NT2/D1 (cell line): ENCODE data around the gene FCSK.

Experiments used
- YY1 ChIP-seq: IDR thresholded peaks from 2 replicates; pipeline ENCODE4 v1.6.1; 2011; ENCODE audit not compliant: insufficient read length, insufficient read depth
- ZNF274 ChIP-seq: IDR thresholded peaks from 2 replicates; pipeline ENCODE4 v1.6.1; 2011; ENCODE audit warnings: mild to moderate bottlenecking, low read depth, low read length

DNA sequence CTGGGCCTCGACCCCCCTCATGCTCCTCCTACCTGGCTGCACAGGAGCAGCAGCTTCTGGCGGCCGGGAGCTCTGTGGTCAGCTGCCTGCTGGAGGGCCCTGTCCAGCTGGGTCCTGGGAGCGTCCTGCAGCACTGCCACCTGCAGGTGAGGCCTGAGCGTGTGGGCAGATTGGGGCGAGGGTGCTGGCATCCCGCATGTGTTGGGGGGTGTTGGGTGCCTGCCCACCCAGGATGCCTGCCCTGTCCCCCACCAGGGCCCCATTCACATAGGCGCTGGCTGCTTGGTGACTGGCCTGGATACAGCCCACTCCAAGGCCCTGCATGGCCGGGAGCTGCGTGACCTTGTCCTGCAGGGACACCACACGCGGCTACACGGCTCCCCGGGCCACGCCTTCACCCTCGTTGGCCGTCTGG, 16.5 kb downstream of the FCSK start:
- no peak for TF ChIP-seq ZNF274
- no peak for TF ChIP-seq YY1
